ENCODE results near the gene MSX1.

The MSX1 gene

GRCh38 chr4:4871242-4871572, 11.7 kb downstream of the MSX1 start:
- no peak for DNase-seq

GRCh38 chr4:4871573-4872313, 12.3 kb downstream of the MSX1 start:
- no peak for DNase-seq

- no peak for DNase-seq
Measured at GRCh38 chr4:4872314-4872903, 12.9 kb downstream of the MSX1 start.

DNA sequence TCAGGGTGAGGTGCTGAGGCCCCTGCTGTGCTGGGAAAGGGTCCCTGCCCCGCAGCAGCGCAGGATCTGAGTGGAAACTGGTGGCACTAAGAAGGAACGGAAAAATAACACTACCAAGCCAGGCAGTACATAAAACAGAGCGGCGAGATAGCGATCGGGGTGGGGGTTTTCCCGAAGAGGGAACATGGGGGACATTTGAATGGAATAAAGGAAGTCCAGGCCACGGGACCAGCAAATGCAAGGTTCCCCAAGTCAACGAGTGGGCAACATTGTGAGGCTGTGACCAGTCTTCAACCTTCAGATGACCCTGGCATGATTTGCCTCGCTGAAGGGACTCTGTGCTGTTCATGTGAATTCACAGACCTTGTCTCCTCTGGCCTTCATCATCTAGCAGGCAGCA, 13.7 kb downstream of the MSX1 start:
- DNase-seq = no peak

GRCh38 chr4:4874254-4874653, 14.8 kb downstream of the MSX1 start:
- no peak for DNase-seq

DNA sequence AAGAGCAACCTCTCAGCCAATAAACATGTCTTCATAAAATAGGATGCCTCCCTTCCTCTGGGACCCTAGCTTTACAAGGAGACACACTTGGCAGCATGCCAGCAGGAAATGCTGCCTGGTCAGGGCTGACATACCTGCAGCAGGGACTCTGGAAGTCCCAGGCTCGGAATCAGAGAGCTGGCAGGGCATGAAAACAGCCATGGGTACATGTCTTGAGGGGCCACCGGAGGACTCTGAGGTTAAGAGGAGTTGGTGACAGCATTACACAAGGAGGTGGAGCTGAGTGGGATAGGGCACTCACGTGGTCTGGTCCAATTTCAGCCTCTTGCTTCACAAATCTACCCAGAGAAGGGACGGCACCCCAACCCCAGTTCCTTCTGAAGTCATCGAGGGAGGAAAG, 15.7 kb downstream of the MSX1 start:
- DNase-seq = no peak

- no peak for DNase-seq
Measured at GRCh38 chr4:4875611-4876010, 16.1 kb downstream of the MSX1 start.

DNA sequence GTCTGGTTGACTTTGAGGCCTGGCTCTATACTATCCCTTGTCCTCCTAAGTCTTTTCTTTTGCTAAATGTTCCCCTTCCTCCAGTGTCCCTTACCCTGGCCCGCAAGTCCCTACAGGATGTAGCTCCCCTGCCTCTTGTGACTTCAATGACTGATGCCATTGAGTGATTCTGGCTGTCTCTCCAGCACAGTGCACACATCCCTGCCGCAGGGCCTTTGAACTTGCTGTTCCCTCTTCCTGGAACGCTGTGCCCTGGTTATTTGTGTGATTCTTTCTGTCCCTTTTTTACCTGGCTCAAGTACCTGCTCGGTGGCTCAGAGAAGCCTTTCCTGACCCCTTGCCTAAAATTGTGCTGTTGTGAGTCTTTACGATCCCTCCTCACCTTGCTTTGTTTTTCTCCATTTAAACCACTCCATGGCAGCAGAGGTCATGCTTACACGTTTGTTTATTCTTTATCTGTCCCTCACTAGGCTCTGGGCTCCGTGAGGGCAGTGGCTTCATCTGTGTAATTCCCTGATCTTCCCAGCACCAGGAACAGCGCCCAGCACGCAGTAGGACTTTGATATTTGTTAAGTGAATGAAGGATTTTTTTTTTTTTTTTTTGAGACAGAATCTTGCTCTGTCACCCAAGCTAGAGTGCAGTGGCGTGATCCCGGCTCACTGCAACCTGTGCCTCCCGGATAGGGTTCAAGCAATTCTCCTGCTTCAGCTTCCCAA, 17.6 kb downstream of the MSX1 start:
- no peak for DNase-seq

- no peak for DNase-seq
Measured at GRCh38 chr4:4880492-4880891, 21.0 kb downstream of the MSX1 start.

GRCh38 chr4:4881432-4881831, 22.0 kb downstream of the MSX1 start:
- DNase-seq = no peak

- no peak for DNase-seq
Measured at GRCh38 chr4:4884611-4885010, 25.1 kb downstream of the MSX1 start.

GRCh38 chr4:4887426-4887825, 28.0 kb downstream of the MSX1 start:
- no peak for DNase-seq

DNA sequence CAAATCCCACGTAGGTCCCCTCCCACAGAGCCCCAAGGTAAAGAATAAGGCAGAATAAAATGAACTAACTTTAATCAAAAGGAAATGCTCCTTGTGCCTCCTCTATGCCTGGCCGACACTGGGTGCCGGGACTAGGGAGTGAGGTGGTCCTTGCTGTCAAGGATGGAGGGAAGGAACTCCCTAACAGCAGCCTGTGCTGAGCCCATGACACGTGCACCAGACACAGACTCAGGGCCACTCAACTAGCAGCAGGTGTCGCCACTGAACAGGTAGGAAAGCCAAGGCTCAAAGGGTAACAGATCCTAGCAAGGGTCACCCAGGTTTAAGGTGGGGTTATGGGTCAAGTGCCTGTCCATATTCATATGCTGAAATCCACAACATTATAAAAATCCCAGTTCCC, 29.2 kb downstream of the MSX1 start:
- no peak for DNase-seq

DNA sequence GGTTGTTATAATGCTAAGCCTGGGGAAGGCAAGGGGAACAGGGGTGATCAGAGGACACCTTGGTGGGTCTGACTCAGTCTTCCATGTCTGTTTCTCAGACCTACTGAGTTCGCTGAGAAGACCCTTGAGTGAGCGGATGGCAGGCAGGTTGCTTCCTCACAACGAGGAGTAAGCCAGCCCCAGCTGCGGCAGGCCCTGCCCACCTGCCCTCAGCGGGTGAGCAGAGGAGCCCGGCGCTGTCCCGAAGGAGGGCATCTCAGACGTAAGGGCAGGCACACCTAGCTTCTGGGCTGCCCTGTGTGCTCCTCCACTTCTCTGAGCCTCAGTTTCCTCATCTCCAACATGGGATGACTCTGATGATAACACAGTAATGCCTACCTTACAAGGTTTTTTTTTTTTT, 30.3 kb downstream of the MSX1 start:
- DNase-seq = no peak

DNA sequence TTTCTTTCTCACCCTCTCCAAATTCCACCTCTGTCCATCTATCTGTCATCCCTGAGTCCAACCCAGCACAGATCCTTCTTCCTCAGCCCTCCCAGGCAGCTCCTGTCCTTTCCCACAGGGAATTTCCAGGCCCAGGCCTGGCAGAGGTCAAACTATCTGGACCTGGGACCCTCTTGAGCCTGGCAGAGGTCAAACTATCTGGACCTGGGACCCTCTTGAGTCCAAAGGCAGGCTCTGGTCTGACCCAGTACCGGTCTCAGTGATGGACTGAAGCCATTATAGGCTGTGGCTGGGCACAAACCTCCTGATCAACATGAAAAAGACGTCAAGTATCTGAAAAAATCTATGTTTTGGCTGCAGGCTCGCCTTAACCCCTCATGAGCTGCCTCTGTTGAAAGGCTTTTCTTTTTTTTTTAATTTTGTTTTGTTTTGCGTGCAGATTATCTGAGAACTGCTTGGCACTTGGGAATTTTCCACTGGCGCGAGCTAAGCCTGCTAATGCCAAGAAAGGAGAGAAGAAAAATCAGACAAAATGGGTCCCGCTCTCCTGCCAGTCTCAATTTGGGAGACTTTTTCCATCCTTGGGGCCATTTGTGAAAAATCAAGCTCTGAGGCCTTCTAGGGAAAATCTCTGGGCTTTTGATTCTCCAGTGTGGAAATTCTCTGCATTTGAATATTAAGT, 31.2 kb downstream of the MSX1 start:
- DNase-seq = no peak

- no peak for DNase-seq
Measured at GRCh38 chr4:4893721-4894120, 34.3 kb downstream of the MSX1 start.

DNA sequence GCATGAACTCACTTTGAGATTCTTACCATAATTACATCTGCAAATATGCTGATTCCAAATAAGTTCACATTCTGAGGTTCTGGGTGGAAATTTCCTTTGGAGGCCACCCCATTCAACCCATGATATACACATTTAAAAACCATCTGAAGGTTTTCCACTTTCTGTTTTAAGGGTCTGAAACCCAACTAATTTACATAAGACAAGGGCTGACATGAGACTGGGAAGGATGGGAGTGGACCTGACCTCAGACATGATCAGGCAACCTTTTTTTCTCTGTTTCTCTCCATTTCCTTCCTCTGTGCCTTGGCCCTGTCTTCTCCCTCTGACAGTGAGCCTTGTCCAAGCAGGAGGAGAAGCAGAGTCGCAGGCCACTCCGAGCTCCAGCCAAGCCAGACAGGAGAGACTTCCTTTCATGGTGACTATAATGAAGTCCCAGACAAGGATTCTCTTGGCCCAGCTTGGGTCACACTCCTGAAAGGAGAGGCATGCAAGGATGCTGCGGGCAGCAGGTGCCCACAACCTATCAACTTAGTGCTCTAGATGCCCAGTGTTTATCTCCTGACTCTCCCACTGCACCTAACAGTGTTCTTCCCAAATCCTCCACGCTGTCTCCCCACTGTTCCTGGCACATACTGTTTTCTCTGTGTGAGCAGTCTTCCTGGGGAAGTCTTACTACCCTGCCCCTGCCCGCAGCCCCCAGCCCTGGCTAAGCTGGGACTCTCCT, 39.9 kb downstream of the MSX1 start:
- no peak for DNase-seq

GRCh38 chr4:4901877-4902276, 42.4 kb downstream of the MSX1 start:
- DNase-seq = no peak

- no peak for DNase-seq
Measured at GRCh38 chr4:4912155-4912554, 52.7 kb downstream of the MSX1 start.

- no peak for DNase-seq
Measured at GRCh38 chr4:4913147-4913561, 53.7 kb downstream of the MSX1 start.

All from CD4-positive, alpha-beta T cell treated with Interferon alpha-2 for 1 hour (primary cell).